CD14-positive monocyte (primary cell): ENCODE results near the gene OTC. TPM values are rescaled to one million over a fixed set of nuclear protein-coding genes. Genes with fewer than 3 reads are reported as not detected.

ENCODE experiments used
- DNase-seq, 3 donors: peaks; one replicate each; pipeline ENCODE4 v3.0.0-alpha.2; 2011 to 2022
- H2AFZ ChIP-seq: 2 replicates; pipeline ENCODE4 v1.6.0; 2012; ENCODE audit warnings: mild to moderate bottlenecking, low read depth, low read length, inconsistent platforms; ENCODE audit not compliant: insufficient read depth, poor library complexity, severe bottlenecking
- H3K27ac ChIP-seq, 2 donors: 1 replicate in 1 of 2; 2 replicates in 1 of 2; pipeline ENCODE4 v1.5.1; 2012 to 2013; ENCODE audit warnings: low read length in 2 of 2, control low read depth in 1 of 2, inconsistent platforms in 1 of 2, low read depth in 1 of 2, mild to moderate bottlenecking in 1 of 2
- H3K27me3 ChIP-seq, 2 donors: one replicate each; pipeline versions ENCODE4 v1.6.0 to v1.6.1; 2011 to 2013; ENCODE audit warnings: low read length in 2 of 2; ENCODE audit not compliant: control insufficient read depth in 2 of 2, insufficient read depth in 2 of 2
- H3K36me3 ChIP-seq, 2 donors: replicated peaks in 1 of 2; 1 replicate in 1 of 2; 2 replicates in 1 of 2; pipeline versions ENCODE4 v1.5.1 to v1.6.1; 2012 to 2013; ENCODE audit warnings: low read length in 2 of 2, control low read depth in 1 of 2, inconsistent platforms in 1 of 2, mild to moderate bottlenecking in 1 of 2; ENCODE audit not compliant: insufficient read depth in 2 of 2, control insufficient read depth in 1 of 2
- H3K4me1 ChIP-seq, 2 donors: 1 replicate in 1 of 2; 2 replicates in 1 of 2; pipeline versions ENCODE4 v1.5.1 to v1.6.1; 2012 to 2013; ENCODE audit warnings: low read length in 2 of 2, control low read depth in 1 of 2, inconsistent platforms in 1 of 2, mild to moderate bottlenecking in 1 of 2, moderate library complexity in 1 of 2; ENCODE audit not compliant: insufficient read depth in 2 of 2, control insufficient read depth in 1 of 2
- H3K4me2 ChIP-seq: replicated peaks from 2 replicates; pipeline ENCODE3; 2012; ENCODE audit warnings: low read length, moderate library complexity, mild to moderate bottlenecking; ENCODE audit not compliant: poor library complexity, severe bottlenecking; ENCODE audit errors: extremely low read depth
- H3K4me3 ChIP-seq, 3 experiments: fragments of 200-600 bp in 1 of 3; sonication (generic) in 1 of 3; replicated peaks in 1 of 3; 1 replicate in 2 of 3; 2 replicates in 1 of 3; pipeline ENCODE4 v1.5.1; 2011 to 2013; ENCODE audit warnings: low read length in 3 of 3, mild to moderate bottlenecking in 3 of 3, control low read depth in 2 of 3, low read depth in 2 of 3, inconsistent platforms in 1 of 3, moderate library complexity in 1 of 3
- H3K79me2 ChIP-seq: 2 replicates; pipeline ENCODE4 v1.6.0; 2012; ENCODE audit warnings: mild to moderate bottlenecking, control low read depth, inconsistent platforms, low read length, moderate library complexity; ENCODE audit not compliant: insufficient read depth
- H3K9ac ChIP-seq: 2 replicates; pipeline ENCODE4 v1.6.0; 2017; ENCODE audit warnings: low read length, mild to moderate bottlenecking; ENCODE audit not compliant: insufficient read depth, poor library complexity, severe bottlenecking
- H3K9me3 ChIP-seq, 2 donors: replicated peaks in 1 of 2; 1 replicate in 1 of 2; 2 replicates in 1 of 2; pipeline versions ENCODE4 v1.5.1 to v1.6.1; 2012 to 2013; ENCODE audit warnings: low read length in 2 of 2, control low read depth in 1 of 2; ENCODE audit not compliant: control insufficient read depth in 1 of 2, insufficient read depth in 1 of 2
- H4K20me1 ChIP-seq: 2 replicates; pipeline ENCODE4 v1.6.0; 2012; ENCODE audit warnings: mild to moderate bottlenecking, low read length, control low read depth, moderate library complexity; ENCODE audit not compliant: insufficient read depth
- H3K27ac Mint-ChIP-seq, 7 donors: one replicate each; pipeline ENCODE4 v1.8.0; 2020; ENCODE audit warnings: mild to moderate bottlenecking in 7 of 7, mixed read lengths in 7 of 7, moderate library complexity in 6 of 7, inconsistent platforms in 2 of 7
- H3K27me3 Mint-ChIP-seq, 3 donors: one replicate each; pipeline ENCODE4 v1.8.0; 2021 to 2022; ENCODE audit warnings: low read depth in 3 of 3, mild to moderate bottlenecking in 3 of 3, mixed read lengths in 3 of 3, moderate library complexity in 3 of 3, inconsistent platforms in 1 of 3
- H3K36me3 Mint-ChIP-seq, 2 donors: one replicate each; pipeline ENCODE4 v1.8.0; 2020; ENCODE audit warnings: mixed read lengths in 2 of 2, inconsistent platforms in 1 of 2, mild to moderate bottlenecking in 1 of 2
- H3K4me1 Mint-ChIP-seq: one replicate; pipeline ENCODE4 v1.8.0; 2020; ENCODE audit warnings: mild to moderate bottlenecking, mixed read lengths
- H3K4me3 Mint-ChIP-seq, 2 donors: one replicate each; pipeline ENCODE4 v1.8.0; 2020; ENCODE audit warnings: mild to moderate bottlenecking in 2 of 2, mixed read lengths in 2 of 2, moderate library complexity in 1 of 2
- H3K9me3 Mint-ChIP-seq, 7 donors: one replicate each; pipeline ENCODE4 v1.8.0; 2020 to 2022; ENCODE audit warnings: mixed read lengths in 7 of 7, mild to moderate bottlenecking in 6 of 7, moderate library complexity in 6 of 7, inconsistent platforms in 2 of 7
- CTCF ChIP-seq: fragments of 200-600 bp; IDR thresholded peaks from one replicate; pipeline ENCODE4 v1.8.0; 2022; ENCODE audit warnings: antibody characterized with exemption, mild to moderate bottlenecking
- WGBS: methylation state at CpG from one replicate; pipeline ENCODE4 v1.1.5; 2013; ENCODE audit warnings: missing lambda C conversion rate; ENCODE audit not compliant: insufficient coverage; 5-methylcytosine and 5-hydroxymethylcytosine counted together
- intact Hi-C, 2 donors: fragments of 100-400 bp; cut with micrococcal nuclease; formaldehyde crosslinking; loops; one replicate each; pipeline versions ENCODE4 v1.15.0 to v1.15.1; 2023
- polyA plus RNA-seq, 3 donors: library from polyadenylated mRNA; depleted of rRNA in 1 of 3; unstranded in 2 of 3; stranded (reverse) in 1 of 3; fragments of 300-500 nt in 2 of 3; fragments of >200 nt in 1 of 3; fragmentation: Illumina TruSeq in 2 of 3; gene quantifications; 1 replicate in 2 of 3; 2 replicates in 1 of 3; pipeline ENCODE4 v1.2.3, GENCODE V29; 2012 to 2021

OTC gene
- polyA plus RNA-seq, 3 donors: not detected

- H3K4me2 ChIP-seq: peak overlapping the region; percentile 66
- H2AFZ ChIP-seq: peak overlapping the region; percentile 68
- H3K27me3 ChIP-seq: no peaks in the 10 kb centered on the region
- Mint-ChIP-seq H3K36me3 (no peaks in the 10 kb centered on the region), H3K9me3 (peaks cover 0 to 8% (median 2%) of the 10 kb centered on the region in 7 donors), H3K27me3 (peaks cover 0 to 6% (median 1%) of the 10 kb centered on the region in 3 donors), H3K27ac (peak overlapping the region in 6 of 7 donors; percentile 92 to 97 (median 96)), H3K4me1 (peaks cover 13% of the 10 kb centered on the region), H3K4me3 (peak overlapping the region; percentile 86 to 91)
- H3K27ac ChIP-seq: no peak overlapping the region
- no peaks in the 10 kb centered on the region for H3K9me3 ChIP-seq
- peak overlapping the region in 2 of 3 experiments; percentile 51 to 80 for H3K4me3 ChIP-seq
- WGBS: no CpG with 5 or more reads among the region's 4 CpGs
- intact Hi-C loops: loop anchor here in 1 of 2 donors (10.0 kb wide), 1 partner anchor 53 kb away; no protein-coding TSS in a partner anchor
- TF ChIP-seq CTCF: peak; percentile 53
- H3K9ac ChIP-seq: no peak overlapping the region
- peaks cover 7 to 13% of the 10 kb centered on the region in 2 donors for H3K4me1 ChIP-seq
- DNase-seq: no peak
- H4K20me1 ChIP-seq: no peaks in the 10 kb centered on the region
- H3K36me3 ChIP-seq: no peaks in the 10 kb centered on the region
- H3K79me2 ChIP-seq: peaks cover 20% of the 10 kb centered on the region
These were observed 24.7 kb upstream of the OTC start for GRCh38 chrX:38327775-38328081.

GRCh38 chrX:38332505-38332904 is 19.9 kb upstream of the OTC start:
- H3K36me3 Mint-ChIP-seq: no peaks in the 10 kb centered on the region
- peaks cover 0 to 2% (median 0%) of the 10 kb centered on the region in 7 donors for H3K9me3 Mint-ChIP-seq
- peak overlapping the region in 1 of 7 donors; percentile 48 for H3K27ac Mint-ChIP-seq
- peaks cover 0 to 5% (median 0%) of the 10 kb centered on the region in 3 donors for H3K27me3 Mint-ChIP-seq
- Histone ChIP-seq H3K9me3 (no peaks in the 10 kb centered on the region), H3K27me3 (no peaks in the 10 kb centered on the region), H3K4me2 (no peak overlapping the region), H3K79me2 (no peaks in the 10 kb centered on the region), H4K20me1 (no peaks in the 10 kb centered on the region), H3K4me3 (no peak overlapping the region), H3K36me3 (no peaks in the 10 kb centered on the region), H3K4me1 (peaks cover 12 to 19% of the 10 kb centered on the region in 2 donors), H3K27ac (no peak overlapping the region), H3K9ac (no peak overlapping the region), H2AFZ (no peak overlapping the region)
- peaks cover 18% of the 10 kb centered on the region for H3K4me1 Mint-ChIP-seq
- intact Hi-C loops: no loop called here
- DNase-seq: no peak
- H3K4me3 Mint-ChIP-seq: no peak overlapping the region
- TF ChIP-seq CTCF: no peak
